ENCODE data around the gene NCAM1. TPM values are rescaled to one million over a fixed set of nuclear protein-coding genes. Genes with fewer than 3 reads are reported as not detected.

NCAM1 gene
- total and polyA plus RNA-seq, 2 donors (not counting 1 experiment from before 2014, with no cell fraction given): 0.17 to 2.6 TPM

GRCh38 chr11:113238721-113239120 lies 277.5 kb downstream of the NCAM1 start:
- Histone ChIP-seq H3K27me3 (ENCODE audit: control insufficient read depth, insufficient read depth, low read length) (no peaks in the 10 kb centered on the region), H3K4me1 (ENCODE audit: control insufficient read depth, extremely low read depth, insufficient read depth, low read length) (no peaks in the 10 kb centered on the region), H3K9ac (ENCODE audit: insufficient read depth, low read length) (no peak overlapping the region), H4K20me1 (ENCODE audit: control insufficient read depth, extremely low read depth, insufficient read depth, low read length) (no peaks in the 10 kb centered on the region), H3K79me2 (ENCODE audit: control insufficient read depth, insufficient read depth, low read length) (no peaks in the 10 kb centered on the region), H3K9me3 (ENCODE audit: control insufficient read depth, insufficient read depth, low read depth, low read length) (no peaks in the 10 kb centered on the region), H2AFZ (ENCODE audit: low read length) (no peak overlapping the region), H3K4me3 (replicated peaks in 1 of 4; ENCODE audit: control extremely low read depth in 1 of 4, insufficient read depth in 1 of 4, low read depth in 3 of 4, low read length in 4 of 4) (no peak overlapping the region), H3K4me2 (ENCODE audit: extremely low read depth, insufficient read depth, low read length) (no peak overlapping the region), H3K27ac (ENCODE audit: insufficient read depth, low read length) (no peak overlapping the region), H3K36me3 (ENCODE audit: control insufficient read depth, insufficient read depth, low read length) (no peaks in the 10 kb centered on the region)
- TF ChIP-seq EZH2 (IDR thresholded peaks at IDR 0.05; ENCODE audit: low read length, missing control alignments): no peak
- no peak for TF ChIP-seq CTCF (conservative IDR thresholded peaks at IDR 0.05 in 1 of 2, IDR thresholded peaks at IDR 0.05 in 1 of 2; ENCODE audit: low read depth in 1 of 2, low read length in 2 of 2)
- DNase-seq (ENCODE audit: low read depth in 2 of 2): no peak

GRCh38 chr11:113240389-113240788 lies 279.2 kb downstream of the NCAM1 start:
- H3K36me3 ChIP-seq (ENCODE audit: control insufficient read depth, insufficient read depth, low read length): no peaks in the 10 kb centered on the region
- no peak overlapping the region for H2AFZ ChIP-seq (ENCODE audit: low read length)
- no peaks in the 10 kb centered on the region for H3K79me2 ChIP-seq (ENCODE audit: control insufficient read depth, insufficient read depth, low read length)
- no peak overlapping the region for H3K4me3 ChIP-seq (replicated peaks in 1 of 4; ENCODE audit: control extremely low read depth in 1 of 4, insufficient read depth in 1 of 4, low read depth in 3 of 4, low read length in 4 of 4)
- no peak overlapping the region for H3K27ac ChIP-seq (ENCODE audit: insufficient read depth, low read length)
- TF ChIP-seq EZH2 (IDR thresholded peaks at IDR 0.05; ENCODE audit: low read length, missing control alignments): no peak
- no peak for TF ChIP-seq CTCF (conservative IDR thresholded peaks at IDR 0.05 in 1 of 2, IDR thresholded peaks at IDR 0.05 in 1 of 2; ENCODE audit: low read depth in 1 of 2, low read length in 2 of 2)
- no peaks in the 10 kb centered on the region for H3K9me3 ChIP-seq (ENCODE audit: control insufficient read depth, insufficient read depth, low read depth, low read length)
- no peak overlapping the region for H3K4me2 ChIP-seq (ENCODE audit: extremely low read depth, insufficient read depth, low read length)
- DNase-seq (ENCODE audit: low read depth in 2 of 2): no peak
- no peaks in the 10 kb centered on the region for H3K27me3 ChIP-seq (ENCODE audit: control insufficient read depth, insufficient read depth, low read length)
- H3K9ac ChIP-seq (ENCODE audit: insufficient read depth, low read length): no peak overlapping the region
- H4K20me1 ChIP-seq (ENCODE audit: control insufficient read depth, extremely low read depth, insufficient read depth, low read length): no peaks in the 10 kb centered on the region
- H3K4me1 ChIP-seq (ENCODE audit: control insufficient read depth, extremely low read depth, insufficient read depth, low read length): no peaks in the 10 kb centered on the region

GRCh38 chr11:113240790-113241635 lies 279.8 kb downstream of the NCAM1 start:
- H3K9me3 ChIP-seq (ENCODE audit: control insufficient read depth, insufficient read depth, low read depth, low read length): no peaks in the 10 kb centered on the region
- H3K36me3 ChIP-seq (ENCODE audit: control insufficient read depth, insufficient read depth, low read length): no peaks in the 10 kb centered on the region
- H3K4me2 ChIP-seq (ENCODE audit: extremely low read depth, insufficient read depth, low read length): no peak overlapping the region
- H3K4me1 ChIP-seq (ENCODE audit: control insufficient read depth, extremely low read depth, insufficient read depth, low read length): no peaks in the 10 kb centered on the region
- H3K79me2 ChIP-seq (ENCODE audit: control insufficient read depth, insufficient read depth, low read length): no peaks in the 10 kb centered on the region
- TF ChIP-seq CTCF (conservative IDR thresholded peaks at IDR 0.05 in 1 of 2, IDR thresholded peaks at IDR 0.05 in 1 of 2; ENCODE audit: low read depth in 1 of 2, low read length in 2 of 2) (no peak), EZH2 (IDR thresholded peaks at IDR 0.05; ENCODE audit: low read length, missing control alignments) (no peak)
- no peak overlapping the region for H3K27ac ChIP-seq (ENCODE audit: insufficient read depth, low read length)
- DNase-seq (ENCODE audit: low read depth in 2 of 2): peak in 1 of 2 donors; percentile 61
- no peak overlapping the region for H2AFZ ChIP-seq (ENCODE audit: low read length)
- H3K4me3 ChIP-seq (replicated peaks in 1 of 4; ENCODE audit: control extremely low read depth in 1 of 4, insufficient read depth in 1 of 4, low read depth in 3 of 4, low read length in 4 of 4): no peak overlapping the region
- no peaks in the 10 kb centered on the region for H4K20me1 ChIP-seq (ENCODE audit: control insufficient read depth, extremely low read depth, insufficient read depth, low read length)
- H3K27me3 ChIP-seq (ENCODE audit: control insufficient read depth, insufficient read depth, low read length): no peaks in the 10 kb centered on the region
- no peak overlapping the region for H3K9ac ChIP-seq (ENCODE audit: insufficient read depth, low read length)

All from fibroblast of lung (primary cell).